NT2/D1 (cell line): Measurements from ENCODE around the gene STXBP2.

ENCODE experiments used
- SUZ12 ChIP-seq: IDR thresholded peaks from 2 replicates; pipeline ENCODE4 v1.6.1; 2011; ENCODE audit not compliant: insufficient read length, insufficient read depth; ENCODE audit errors: extremely low read depth
- YY1 ChIP-seq: IDR thresholded peaks from 2 replicates; pipeline ENCODE4 v1.6.1; 2011; ENCODE audit not compliant: insufficient read length, insufficient read depth
- ZNF274 ChIP-seq: IDR thresholded peaks from 2 replicates; pipeline ENCODE4 v1.6.1; 2011; ENCODE audit warnings: mild to moderate bottlenecking, low read depth, low read length

DNA sequence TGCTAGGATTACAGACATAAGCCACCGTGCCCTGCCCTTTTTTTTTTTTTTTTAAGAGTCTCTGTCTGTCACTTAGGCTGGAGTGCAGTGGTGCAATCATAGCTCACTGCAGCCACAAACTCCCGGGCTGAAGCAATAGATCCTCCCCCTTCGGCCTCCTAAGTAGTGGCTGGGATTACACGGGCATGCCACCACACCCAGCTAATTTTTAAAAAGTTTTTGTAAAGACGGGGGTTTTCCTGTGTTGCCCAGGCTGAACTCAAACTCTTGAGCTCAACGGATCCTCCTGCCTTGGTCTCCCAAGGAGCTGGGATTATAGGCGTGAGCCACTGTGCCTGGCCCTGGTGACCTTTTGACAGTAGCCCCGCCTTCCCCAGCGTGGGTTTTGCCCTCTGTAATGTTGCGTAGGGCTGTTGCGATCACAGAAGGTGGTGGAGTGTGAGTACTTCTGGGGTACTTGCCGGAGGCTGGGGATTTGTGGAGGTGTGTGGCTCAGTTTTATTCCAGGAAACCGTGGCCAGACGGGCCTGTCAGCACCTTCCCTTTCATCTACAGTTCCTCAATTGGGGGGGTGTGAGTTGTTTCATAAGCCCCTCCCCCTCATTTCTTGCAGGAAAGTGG lies 20.3 kb downstream of the STXBP2 start:
- TF ChIP-seq SUZ12 (no peak), ZNF274 (no peak), YY1 (no peak)
